Neutrophil (primary cell): ENCODE measurements around the gene ABLIM2.

Source experiments
- H3K27ac ChIP-seq: fragments of 200-600 bp; sonication (generic); 2 replicates; pipeline ENCODE4 v1.5.1; 2016; ENCODE audit warnings: mild to moderate bottlenecking, moderate library complexity
- H3K27me3 ChIP-seq: fragments of 200-600 bp; sonication (generic); 2 replicates; pipeline ENCODE4 v1.6.0; 2016; ENCODE audit warnings: mild to moderate bottlenecking
- H3K36me3 ChIP-seq: fragments of 200-600 bp; sonication (generic); 2 replicates; pipeline ENCODE4 v1.5.1; 2017
- H3K4me1 ChIP-seq, 2 experiments: fragments of 200-600 bp in 1 of 2; sonication (generic) in 1 of 2; 1 replicate in 1 of 2; 2 replicates in 1 of 2; pipeline versions ENCODE4 v1.5.1 to v1.6.1; 2013 to 2016; ENCODE audit warnings: low read depth in 1 of 2, low read length in 1 of 2, mild to moderate bottlenecking in 1 of 2, moderate library complexity in 1 of 2; ENCODE audit not compliant: control insufficient read depth in 1 of 2, insufficient read depth in 1 of 2
- H3K4me3 ChIP-seq, 2 experiments: fragments of 200-600 bp in 1 of 2; sonication (generic) in 1 of 2; 1 replicate in 1 of 2; 2 replicates in 1 of 2; pipeline ENCODE4 v1.5.1; 2013 to 2016; ENCODE audit warnings: low read depth in 1 of 2, low read length in 1 of 2, mild to moderate bottlenecking in 1 of 2, moderate library complexity in 1 of 2
- H3K9me3 ChIP-seq: fragments of 200-600 bp; sonication (generic); 2 replicates; pipeline ENCODE4 v1.5.1; 2016
- CTCF ChIP-seq: fragments of 200-600 bp; sonication (generic); IDR thresholded peaks from 2 replicates; pipeline ENCODE4 v1.5.1; 2016; ENCODE audit warnings: antibody characterized with exemption

The ABLIM2 gene

DNA sequence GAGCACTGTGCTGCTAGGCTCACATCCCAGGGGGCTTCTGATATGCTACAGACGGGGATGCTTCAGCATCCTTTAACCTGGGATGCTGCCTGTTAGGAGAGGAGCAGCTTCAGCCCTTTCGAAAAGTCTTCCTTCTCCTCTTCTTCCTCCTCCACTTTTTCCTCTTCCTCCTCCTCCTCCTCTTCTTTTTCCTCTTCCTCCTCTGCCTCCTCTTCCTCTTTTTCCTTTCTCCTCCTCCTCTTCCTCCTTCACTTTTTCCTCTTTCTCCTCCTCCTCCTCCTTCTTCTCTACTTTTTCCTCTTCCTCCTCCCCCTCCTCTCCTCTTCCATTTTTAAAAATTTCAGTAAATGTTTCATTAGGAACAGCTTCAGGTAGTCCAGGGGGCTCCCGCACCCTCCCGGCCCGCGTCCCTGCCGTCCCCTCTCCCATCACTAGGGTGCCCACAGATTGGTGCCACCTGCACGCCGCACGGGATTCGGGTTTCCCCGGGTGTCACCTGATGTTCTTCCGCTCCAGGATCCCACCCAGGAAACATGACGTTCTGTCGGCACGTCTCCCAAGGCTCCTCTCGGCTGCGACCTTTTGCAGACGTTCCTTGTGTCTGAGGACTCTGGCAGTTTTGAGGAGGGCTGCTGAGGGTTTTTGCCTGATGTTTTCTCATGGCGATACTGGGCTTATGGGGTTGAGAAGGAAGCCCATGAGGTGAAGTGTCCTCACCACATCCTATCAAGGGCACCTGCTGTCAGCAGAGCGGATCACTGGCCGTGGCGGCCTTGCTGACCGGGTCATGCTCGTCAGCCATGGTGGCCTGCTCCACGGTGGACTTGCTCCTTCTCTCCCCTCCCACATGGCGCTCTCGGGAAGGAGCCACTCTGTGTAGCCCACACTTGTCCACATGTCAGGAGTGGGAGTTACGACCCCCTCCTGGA is 135.6 kb downstream of the ABLIM2 start:
- H3K9me3 ChIP-seq = no peaks in the 10 kb centered on the region
- H3K27me3 ChIP-seq = peaks cover 22% of the 10 kb centered on the region
- TF ChIP-seq CTCF = no peak
- no peak overlapping the region for H3K27ac ChIP-seq
- H3K4me1 ChIP-seq = no peaks in the 10 kb centered on the region
- no peaks in the 10 kb centered on the region for H3K36me3 ChIP-seq
- H3K4me3 ChIP-seq = no peak overlapping the region

- H3K9me3 ChIP-seq = no peaks in the 10 kb centered on the region
- no peak overlapping the region for H3K27ac ChIP-seq
- TF ChIP-seq CTCF = no peak
- H3K4me1 ChIP-seq = no peaks in the 10 kb centered on the region
- H3K36me3 ChIP-seq = no peaks in the 10 kb centered on the region
- no peak overlapping the region for H3K4me3 ChIP-seq
- peaks cover 26% of the 10 kb centered on the region for H3K27me3 ChIP-seq
These were observed 136.8 kb downstream of the ABLIM2 start for GRCh38 chr4:8021796-8022195.

DNA sequence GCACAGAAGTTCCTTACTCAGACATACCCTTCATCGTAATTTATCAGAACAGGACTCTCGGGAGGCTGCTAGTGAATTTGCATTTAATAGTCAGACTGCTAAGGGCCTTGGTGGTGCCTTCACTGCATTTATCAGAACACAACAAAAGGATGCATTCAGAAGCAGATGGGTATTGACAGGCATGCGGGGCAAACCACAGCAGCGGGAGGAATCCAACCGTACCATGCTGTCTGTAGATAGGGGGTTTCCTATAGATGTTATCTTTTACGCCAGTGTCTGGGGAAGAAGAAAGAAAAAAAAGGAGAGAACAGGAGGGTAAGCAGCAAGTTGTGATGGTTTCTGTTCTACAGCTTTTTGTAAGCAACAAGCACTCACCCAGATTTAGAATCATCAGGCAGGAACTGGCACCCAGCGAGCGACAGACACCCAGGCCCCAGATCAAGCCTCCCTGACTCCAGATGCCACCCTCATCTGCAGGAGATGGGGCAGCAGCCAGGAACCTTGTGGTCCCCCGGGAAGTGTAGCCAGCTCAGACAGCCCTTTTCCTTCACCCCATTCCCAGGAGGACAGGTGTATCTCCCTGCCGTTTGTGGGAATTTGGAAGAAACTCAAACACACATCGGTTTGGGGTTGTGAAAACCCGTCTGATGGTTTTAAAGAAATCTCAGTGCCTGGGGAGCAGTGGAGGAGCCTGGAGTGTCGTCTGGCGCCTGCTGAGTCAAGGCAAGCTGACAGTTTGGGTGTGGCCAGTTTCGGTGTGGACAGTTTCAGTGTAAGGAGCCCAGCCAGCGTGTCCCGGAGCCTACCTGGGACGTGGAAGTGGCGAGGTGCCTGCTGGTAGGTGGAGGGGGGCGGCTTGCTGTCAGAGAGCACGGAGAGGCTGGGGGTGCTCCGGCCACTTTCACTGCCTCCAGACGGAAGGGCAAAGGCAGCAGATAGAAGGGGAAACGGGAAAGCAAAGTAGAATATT is 138.9 kb downstream of the ABLIM2 start:
- Histone ChIP-seq H3K4me3 (no peak overlapping the region), H3K27ac (no peak overlapping the region), H3K27me3 (peaks cover 31% of the 10 kb centered on the region), H3K36me3 (no peaks in the 10 kb centered on the region), H3K9me3 (no peaks in the 10 kb centered on the region), H3K4me1 (no peaks in the 10 kb centered on the region)
- no peak for TF ChIP-seq CTCF

DNA sequence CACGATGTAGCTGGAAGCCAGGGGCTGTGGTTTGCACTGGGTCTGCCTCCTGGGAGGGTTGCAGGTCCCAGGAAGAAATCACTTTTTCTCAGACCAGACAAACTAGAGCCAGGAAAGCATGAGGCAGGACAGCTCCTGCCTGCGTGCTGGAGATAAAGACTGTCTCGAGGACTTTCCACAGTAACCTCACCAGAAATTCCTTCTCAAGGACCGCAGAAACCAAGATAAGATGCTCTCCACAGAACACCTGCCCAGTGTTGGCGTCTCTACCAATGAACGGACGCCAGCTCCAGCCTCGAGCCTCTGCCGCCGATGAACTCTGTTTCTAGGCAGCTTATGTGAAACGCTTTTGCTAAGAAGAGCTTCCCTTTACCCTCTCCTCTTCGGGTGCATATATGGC is 142.1 kb downstream of the ABLIM2 start:
- peaks cover 39% of the 10 kb centered on the region for H3K27me3 ChIP-seq
- H3K4me3 ChIP-seq = no peak overlapping the region
- no peaks in the 10 kb centered on the region for H3K9me3 ChIP-seq
- no peak overlapping the region for H3K27ac ChIP-seq
- H3K36me3 ChIP-seq = no peaks in the 10 kb centered on the region
- H3K4me1 ChIP-seq = no peaks in the 10 kb centered on the region
- TF ChIP-seq CTCF = no peak

- Histone ChIP-seq H3K9me3 (no peaks in the 10 kb centered on the region), H3K36me3 (no peaks in the 10 kb centered on the region), H3K4me1 (no peaks in the 10 kb centered on the region), H3K27me3 (peaks cover 41% of the 10 kb centered on the region), H3K27ac (no peak overlapping the region), H3K4me3 (no peak overlapping the region)
- TF ChIP-seq CTCF = no peak
These were observed 143.1 kb downstream of the ABLIM2 start for GRCh38 chr4:8015512-8015911.
